Measurements from ENCODE around the gene ALLC.
"Not testable (repeated sequence)": the region's sequence is repeated elsewhere in the genome, so short reads cannot be mapped to it uniquely, and the experiment has no call there.

ALLC gene

GRCh38 chr2:3656762-3657721 lies 958 bp upstream of the ALLC start:
- no peak overlapping the region for H2BK5ac ChIP-seq (ENCODE audit: low read length)
- H2AK5ac ChIP-seq (ENCODE audit: low read length), result no peak overlapping the region
- no peaks in the 10 kb centered on the region for H3K79me2 ChIP-seq (ENCODE audit: control insufficient read depth, insufficient read depth, low read length)
- H3K79me1 ChIP-seq (ENCODE audit: low read length), result no peaks in the 10 kb centered on the region
- peak; percentile 37 for DNase-seq
- H3K18ac ChIP-seq (ENCODE audit: low read length), result no peak overlapping the region
- H3K4me1 ChIP-seq (ENCODE audit: control insufficient read depth, low read depth, low read length), result no peaks in the 10 kb centered on the region
- no peak overlapping the region for H4K5ac ChIP-seq (ENCODE audit: low read length)
- no peak overlapping the region for H3K23ac ChIP-seq (ENCODE audit: low read length)
- H3K4me3 ChIP-seq (ENCODE audit: low read length), result no peak overlapping the region
- H3K4me2 ChIP-seq (ENCODE audit: low read length), result no peak overlapping the region
- H3K27ac ChIP-seq (ENCODE audit: low read depth, low read length), result no peak overlapping the region
- no peak overlapping the region for H2BK120ac ChIP-seq (ENCODE audit: low read depth, low read length)
- H2BK15ac ChIP-seq (replicated peaks; ENCODE audit: low read depth), result no peak overlapping the region
- no peaks in the 10 kb centered on the region for H3K36me3 ChIP-seq (ENCODE audit: control insufficient read depth, insufficient read depth, low read length)
- H3K4ac ChIP-seq (ENCODE audit: low read depth, low read length), result no peak overlapping the region
- H3K27me3 ChIP-seq (ENCODE audit: insufficient read depth, low read length, poor library complexity), result no peaks in the 10 kb centered on the region
- peak overlapping the region; percentile 37 for H3K56ac ChIP-seq (ENCODE audit: low read length)
- H4K8ac ChIP-seq (ENCODE audit: low read depth, low read length), result no peak overlapping the region
- H3K9ac ChIP-seq (ENCODE audit: low read length), result no peak overlapping the region
- no CpG with 5 or more reads among the region's 36 CpGs for WGBS (ENCODE audit: extremely low coverage, insufficient coverage, low lambda C conversion rate)

DNA sequence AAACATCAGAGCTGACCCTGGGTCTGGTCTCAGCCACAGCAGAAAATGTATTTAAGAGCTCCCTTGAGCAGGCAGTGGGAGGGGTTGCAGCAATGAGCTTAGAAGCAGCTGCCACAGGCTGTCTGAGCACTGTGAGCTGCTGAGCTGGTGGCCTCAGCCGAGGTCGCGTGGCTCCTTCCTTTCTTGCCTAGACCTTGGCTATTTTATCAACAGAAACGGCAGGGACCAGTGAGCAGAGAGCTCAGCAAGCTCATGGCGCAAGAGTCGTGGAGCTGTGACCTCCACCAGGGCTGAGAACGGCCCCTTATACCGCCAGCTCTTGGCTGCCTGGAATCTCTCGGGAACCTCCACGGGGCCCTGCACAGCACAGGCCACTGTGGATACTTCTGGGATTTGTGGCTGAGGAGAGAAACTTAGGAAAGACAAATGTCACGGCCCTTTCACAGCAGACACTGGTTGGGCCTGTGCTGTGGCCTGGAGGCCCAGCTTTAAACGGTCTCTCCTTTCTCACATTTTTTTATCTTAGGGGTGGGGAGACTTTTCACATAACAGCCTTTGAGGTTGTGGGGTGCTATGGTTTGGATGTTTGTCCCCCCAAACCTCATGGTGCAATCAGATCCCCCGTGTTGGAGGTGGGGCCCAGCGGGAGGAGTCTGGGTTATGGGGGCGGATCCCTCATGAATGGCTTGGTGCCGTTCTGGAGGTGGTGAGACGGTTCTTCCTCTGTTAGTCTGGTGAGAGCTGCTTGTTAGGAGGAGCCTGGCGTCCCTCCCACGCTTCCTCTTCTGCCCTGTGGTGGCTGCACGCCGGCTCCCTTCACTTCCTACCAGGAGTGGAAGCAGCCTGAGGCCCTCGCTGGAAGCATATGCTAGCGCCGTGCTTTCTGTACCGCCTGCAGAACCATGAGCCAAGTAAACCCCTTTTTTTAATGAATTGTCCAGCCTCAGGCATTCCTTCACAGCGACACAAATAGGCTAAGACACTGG lies 1.7 kb downstream of the ALLC start:
- no peak overlapping the region for H3K9ac ChIP-seq (ENCODE audit: low read length)
- H3K23ac ChIP-seq (ENCODE audit: low read length), result no peak overlapping the region
- H3K27me3 ChIP-seq (ENCODE audit: insufficient read depth, low read length, poor library complexity), result no peaks in the 10 kb centered on the region
- no peak overlapping the region for H3K4me2 ChIP-seq (ENCODE audit: low read length)
- H2BK120ac ChIP-seq (ENCODE audit: low read depth, low read length), result no peak overlapping the region
- H3K79me1 ChIP-seq (ENCODE audit: low read length), result no peaks in the 10 kb centered on the region
- H2BK15ac ChIP-seq (replicated peaks; ENCODE audit: low read depth), result no peak overlapping the region
- no peak overlapping the region for H3K18ac ChIP-seq (ENCODE audit: low read length)
- H3K56ac ChIP-seq (ENCODE audit: low read length), result peak overlapping the region; percentile 6
- no peaks in the 10 kb centered on the region for H3K79me2 ChIP-seq (ENCODE audit: control insufficient read depth, insufficient read depth, low read length)
- no peak overlapping the region for H3K27ac ChIP-seq (ENCODE audit: low read depth, low read length)
- H2BK5ac ChIP-seq (ENCODE audit: low read length), result no peak overlapping the region
- no peak overlapping the region for H2AK5ac ChIP-seq (ENCODE audit: low read length)
- H3K4ac ChIP-seq (ENCODE audit: low read depth, low read length), result no peak overlapping the region
- no CpG with 5 or more reads among the region's 26 CpGs for WGBS (ENCODE audit: extremely low coverage, insufficient coverage, low lambda C conversion rate)
- no peaks in the 10 kb centered on the region for H3K4me1 ChIP-seq (ENCODE audit: control insufficient read depth, low read depth, low read length)
- DNase-seq, result peak; percentile 35
- no peak overlapping the region for H4K8ac ChIP-seq (ENCODE audit: low read depth, low read length)
- H4K5ac ChIP-seq (ENCODE audit: low read length), result no peak overlapping the region
- H3K36me3 ChIP-seq (ENCODE audit: control insufficient read depth, insufficient read depth, low read length), result no peaks in the 10 kb centered on the region
- H3K4me3 ChIP-seq (ENCODE audit: low read length), result no peak overlapping the region

DNA sequence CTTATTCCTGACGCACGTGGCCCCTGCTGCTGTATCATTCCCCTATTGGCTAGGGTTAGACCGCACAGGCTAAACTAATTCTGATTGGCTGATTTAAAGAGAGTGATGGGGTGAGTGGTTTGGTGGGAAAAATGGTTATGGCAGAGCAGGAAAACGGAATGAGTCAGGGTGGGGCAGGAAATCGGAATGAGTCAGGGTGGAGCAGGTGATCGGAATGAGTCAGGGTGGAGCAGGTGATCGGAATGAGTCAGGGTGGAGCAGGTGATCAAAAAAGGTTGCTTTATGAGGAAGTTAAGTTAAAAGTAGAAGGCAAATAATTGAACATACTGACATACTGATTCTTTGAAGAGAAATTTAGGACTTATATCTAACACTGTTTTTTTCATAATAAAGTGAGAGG lies 2.6 kb downstream of the ALLC start:
- not testable (repeated sequence) for H3K4ac ChIP-seq (ENCODE audit: low read depth, low read length); DNase-seq; H3K18ac ChIP-seq (ENCODE audit: low read length); H3K27me3 ChIP-seq (ENCODE audit: insufficient read depth, low read length, poor library complexity); H3K79me1 ChIP-seq (ENCODE audit: low read length); H3K9ac ChIP-seq (ENCODE audit: low read length); H2BK120ac ChIP-seq (ENCODE audit: low read depth, low read length); H3K4me1 ChIP-seq (ENCODE audit: control insufficient read depth, low read depth, low read length); H3K23ac ChIP-seq (ENCODE audit: low read length); H2AK5ac ChIP-seq (ENCODE audit: low read length); H3K4me3 ChIP-seq (ENCODE audit: low read length); H4K5ac ChIP-seq (ENCODE audit: low read length); H3K36me3 ChIP-seq (ENCODE audit: control insufficient read depth, insufficient read depth, low read length); H2BK5ac ChIP-seq (ENCODE audit: low read length); H3K79me2 ChIP-seq (ENCODE audit: control insufficient read depth, insufficient read depth, low read length); H2BK15ac ChIP-seq (replicated peaks; ENCODE audit: low read depth); H3K27ac ChIP-seq (ENCODE audit: low read depth, low read length); H3K4me2 ChIP-seq (ENCODE audit: low read length); H3K56ac ChIP-seq (ENCODE audit: low read length); H4K8ac ChIP-seq (ENCODE audit: low read depth, low read length)
- WGBS (ENCODE audit: extremely low coverage, insufficient coverage, low lambda C conversion rate), result no CpG with 5 or more reads among the region's 7 CpGs

DNA sequence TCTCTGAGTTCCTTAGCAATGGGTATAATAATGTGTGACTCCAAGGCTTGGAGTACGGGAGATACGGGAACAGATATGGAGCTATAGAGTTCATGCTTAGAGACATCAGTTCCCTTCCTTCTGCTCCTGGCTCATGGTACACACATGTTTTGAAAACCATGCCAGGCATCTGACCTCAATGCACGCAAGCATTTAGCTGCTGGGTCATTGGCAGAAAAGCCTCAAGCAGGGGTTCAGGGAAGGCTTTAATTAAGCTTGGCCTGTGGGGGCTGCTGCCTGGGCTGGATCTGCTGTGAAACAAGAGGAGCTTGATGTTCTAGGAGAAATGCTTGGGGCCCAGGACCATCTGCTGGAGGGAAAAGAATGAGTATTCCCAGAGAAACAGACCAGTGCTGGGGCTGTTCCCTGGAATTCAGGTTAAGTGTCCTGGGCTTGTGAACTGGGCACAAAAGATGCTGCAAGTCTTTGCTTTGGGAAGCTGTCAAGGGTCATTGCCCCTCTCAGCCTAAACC lies 3.2 kb downstream of the ALLC start:
- H4K8ac ChIP-seq (ENCODE audit: low read depth, low read length), result no peak overlapping the region
- no peak overlapping the region for H3K18ac ChIP-seq (ENCODE audit: low read length)
- no peaks in the 10 kb centered on the region for H3K36me3 ChIP-seq (ENCODE audit: control insufficient read depth, insufficient read depth, low read length)
- H3K23ac ChIP-seq (ENCODE audit: low read length), result no peak overlapping the region
- no peak overlapping the region for H2BK15ac ChIP-seq (replicated peaks; ENCODE audit: low read depth)
- no peak overlapping the region for H3K4ac ChIP-seq (ENCODE audit: low read depth, low read length)
- no peak overlapping the region for H3K4me2 ChIP-seq (ENCODE audit: low read length)
- H3K9ac ChIP-seq (ENCODE audit: low read length), result no peak overlapping the region
- H2BK5ac ChIP-seq (ENCODE audit: low read length), result no peak overlapping the region
- no peak overlapping the region for H3K4me3 ChIP-seq (ENCODE audit: low read length)
- H3K4me1 ChIP-seq (ENCODE audit: control insufficient read depth, low read depth, low read length), result no peaks in the 10 kb centered on the region
- H3K27ac ChIP-seq (ENCODE audit: low read depth, low read length), result no peak overlapping the region
- no peaks in the 10 kb centered on the region for H3K79me1 ChIP-seq (ENCODE audit: low read length)
- H3K56ac ChIP-seq (ENCODE audit: low read length), result no peak overlapping the region
- no peak overlapping the region for H4K5ac ChIP-seq (ENCODE audit: low read length)
- WGBS (ENCODE audit: extremely low coverage, insufficient coverage, low lambda C conversion rate), result no CpG with 5 or more reads among the region's 3 CpGs
- H2BK120ac ChIP-seq (ENCODE audit: low read depth, low read length), result no peak overlapping the region
- no peaks in the 10 kb centered on the region for H3K79me2 ChIP-seq (ENCODE audit: control insufficient read depth, insufficient read depth, low read length)
- peak overlapping the region; percentile 77 for H2AK5ac ChIP-seq (ENCODE audit: low read length)
- peak; percentile 30 for DNase-seq
- no peaks in the 10 kb centered on the region for H3K27me3 ChIP-seq (ENCODE audit: insufficient read depth, low read length, poor library complexity)

DNA sequence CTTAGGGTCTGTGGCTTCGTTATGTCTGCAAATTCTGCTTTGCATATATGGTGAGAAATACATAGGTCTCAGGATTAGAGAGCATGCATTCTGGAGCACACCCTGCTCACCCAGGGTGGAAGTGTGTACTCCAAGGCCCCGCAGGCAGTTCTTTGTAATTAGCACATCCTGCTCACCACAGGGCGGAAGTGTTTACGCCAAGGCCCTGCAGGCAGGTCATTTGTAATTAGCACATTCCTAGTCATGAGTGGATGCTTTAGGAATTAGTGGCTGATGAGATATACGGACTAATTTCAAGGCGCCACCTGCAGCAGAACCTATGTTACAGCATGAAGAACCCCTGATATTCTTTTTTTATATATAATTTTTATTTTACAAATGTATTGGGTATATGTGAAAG lies 4.2 kb downstream of the ALLC start:
- H3K4me3 ChIP-seq (ENCODE audit: low read length), result no peak overlapping the region
- peak overlapping the region; percentile 83 for H3K27ac ChIP-seq (ENCODE audit: low read depth, low read length)
- no peak overlapping the region for H2BK120ac ChIP-seq (ENCODE audit: low read depth, low read length)
- no peak overlapping the region for H3K4ac ChIP-seq (ENCODE audit: low read depth, low read length)
- WGBS (ENCODE audit: extremely low coverage, insufficient coverage, low lambda C conversion rate), result no CpG with 5 or more reads among the region's 6 CpGs
- H3K23ac ChIP-seq (ENCODE audit: low read length), result no peak overlapping the region
- H2AK5ac ChIP-seq (ENCODE audit: low read length), result no peak overlapping the region
- no peaks in the 10 kb centered on the region for H3K79me1 ChIP-seq (ENCODE audit: low read length)
- no peak overlapping the region for H2BK5ac ChIP-seq (ENCODE audit: low read length)
- H4K5ac ChIP-seq (ENCODE audit: low read length), result no peak overlapping the region
- no peaks in the 10 kb centered on the region for H3K36me3 ChIP-seq (ENCODE audit: control insufficient read depth, insufficient read depth, low read length)
- DNase-seq, result peak; percentile 98
- no peaks in the 10 kb centered on the region for H3K27me3 ChIP-seq (ENCODE audit: insufficient read depth, low read length, poor library complexity)
- no peak overlapping the region for H4K8ac ChIP-seq (ENCODE audit: low read depth, low read length)
- H3K4me1 ChIP-seq (ENCODE audit: control insufficient read depth, low read depth, low read length), result no peaks in the 10 kb centered on the region
- H3K79me2 ChIP-seq (ENCODE audit: control insufficient read depth, insufficient read depth, low read length), result no peaks in the 10 kb centered on the region
- H2BK15ac ChIP-seq (replicated peaks; ENCODE audit: low read depth), result no peak overlapping the region
- no peak overlapping the region for H3K9ac ChIP-seq (ENCODE audit: low read length)
- no peak overlapping the region for H3K56ac ChIP-seq (ENCODE audit: low read length)
- peak overlapping the region; percentile 85 for H3K18ac ChIP-seq (ENCODE audit: low read length)
- no peak overlapping the region for H3K4me2 ChIP-seq (ENCODE audit: low read length)
